Activated T-helper 2 cell treated with anti-CD3 and anti-CD28 coated beads, Interferon-gamma antibody, Interleukin-2, Interleukin-4, amounts not matched to agents 10 μg/mL and 5 μg/mL and 100 μg/mL, durations not matched to agents 14 hours and 24 hours and 36 hours (primary cell): Measurements from ENCODE around the gene GPR171. TPM values are rescaled to one million over a fixed set of nuclear protein-coding genes. Genes with fewer than 3 reads are reported as not detected.

ENCODE experiments used
- DNase-seq: peaks from one replicate; pipeline ENCODE4 v3.0.0; 2021; ENCODE audit warnings: low spot score
- H3K27ac Mint-ChIP-seq: one replicate; pipeline ENCODE4 v1.8.0; 2021; ENCODE audit warnings: mixed read lengths
- H3K27me3 Mint-ChIP-seq: one replicate; pipeline ENCODE4 v1.8.0; 2021; ENCODE audit warnings: low read depth, mixed read lengths
- H3K36me3 Mint-ChIP-seq: one replicate; pipeline ENCODE4 v1.8.0; 2021; ENCODE audit warnings: low read depth, mixed read lengths
- H3K4me1 Mint-ChIP-seq: one replicate; pipeline ENCODE4 v1.8.0; 2021; ENCODE audit warnings: low read depth, mixed read lengths
- H3K4me3 Mint-ChIP-seq: one replicate; pipeline ENCODE4 v1.8.0; 2021; ENCODE audit warnings: low read depth, mild to moderate bottlenecking, moderate library complexity, mixed read lengths
- H3K9me3 Mint-ChIP-seq: one replicate; pipeline ENCODE4 v1.8.0; 2021; ENCODE audit warnings: mixed read lengths
- intact Hi-C: fragments of 100-400 bp; cut with micrococcal nuclease; formaldehyde crosslinking; loops from one replicate; pipeline ENCODE4 v1.15.1; 2023
- total RNA-seq: library from RNA; stranded (reverse); gene quantifications from 2 replicates; pipeline ENCODE4 v1.2.3, GENCODE V29; 2022

The GPR171 gene
- total RNA-seq, 1 donor from 2014 or later = 232 TPM

DNA sequence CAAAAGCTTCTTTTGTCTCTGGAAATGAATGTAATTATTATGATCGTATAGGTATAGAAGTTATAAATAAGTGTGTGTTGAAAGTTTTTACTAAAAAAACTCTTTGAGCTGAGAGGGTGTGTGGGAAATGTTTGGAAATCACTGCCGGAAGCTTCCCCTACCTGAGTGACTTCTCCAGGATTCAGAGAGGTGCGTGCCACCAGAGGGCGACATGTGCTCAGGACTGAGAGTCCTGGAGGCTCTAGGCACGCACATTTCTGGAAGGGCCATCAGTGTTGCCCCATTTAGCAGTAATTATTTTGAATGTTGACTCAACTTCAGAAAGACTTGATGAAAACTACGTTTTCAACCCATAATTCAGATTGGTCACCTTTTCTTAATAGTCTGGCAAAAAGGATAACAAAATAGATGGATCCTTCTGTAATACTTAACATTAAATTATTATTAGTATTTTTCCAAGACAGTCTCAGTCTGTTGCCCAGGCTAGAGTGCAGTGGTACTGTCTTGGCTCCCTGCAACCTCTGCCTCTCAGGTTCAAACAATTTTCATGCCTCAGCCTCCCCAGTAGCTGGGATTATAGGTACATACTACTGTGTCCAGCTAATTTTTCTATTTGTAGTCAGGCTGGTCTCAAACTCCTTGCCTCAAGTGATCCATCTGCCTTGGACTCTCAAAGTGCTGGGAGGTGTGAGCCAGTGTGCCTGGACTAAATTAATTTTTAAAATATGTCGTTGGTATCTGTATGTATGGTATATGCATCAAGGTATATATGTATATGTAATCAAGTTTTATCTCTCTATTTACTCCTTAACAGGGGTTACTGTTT, 34.5 kb downstream of the GPR171 start:
- Mint-ChIP-seq H3K4me1 (peaks cover 43% of the 10 kb centered on the region), H3K36me3 (no peaks in the 10 kb centered on the region), H3K9me3 (no peaks in the 10 kb centered on the region), H3K27me3 (no peaks in the 10 kb centered on the region), H3K27ac (no peak overlapping the region), H3K4me3 (no peak overlapping the region)
- peak; percentile 61 for DNase-seq
- intact Hi-C loops = loop anchor here (1.0 to 5.0 kb wide), 5 partner anchors 59 to 729 kb away; partner anchors contain the start of gene GPR87

DNA sequence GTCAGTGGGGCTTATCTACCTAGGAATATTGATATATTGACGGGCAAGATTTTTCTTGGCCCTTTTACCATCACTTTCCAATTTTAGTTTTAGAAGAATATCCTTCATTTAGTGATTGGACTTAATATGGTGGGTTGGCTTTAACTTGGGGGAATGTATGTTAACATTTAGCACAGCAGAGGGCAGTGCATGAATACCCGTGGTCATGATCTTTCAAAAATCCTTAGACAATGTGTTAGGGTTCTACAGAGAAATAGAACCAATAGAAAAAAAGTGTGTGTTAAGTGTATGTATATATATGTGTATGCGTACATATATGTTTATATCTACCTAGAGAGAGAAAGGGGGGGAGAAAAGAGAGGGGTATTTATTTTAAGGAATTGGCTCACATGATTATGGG, 36.9 kb downstream of the GPR171 start:
- no peak for DNase-seq
- Mint-ChIP-seq H3K4me1 (peaks cover 26% of the 10 kb centered on the region), H3K9me3 (no peaks in the 10 kb centered on the region), H3K27me3 (no peaks in the 10 kb centered on the region), H3K4me3 (no peak overlapping the region), H3K27ac (no peak overlapping the region), H3K36me3 (no peaks in the 10 kb centered on the region)
- intact Hi-C loops = loop anchor here (5.0 kb wide), 2 partner anchors 671 to 731 kb away; no protein-coding TSS in a partner anchor

DNA sequence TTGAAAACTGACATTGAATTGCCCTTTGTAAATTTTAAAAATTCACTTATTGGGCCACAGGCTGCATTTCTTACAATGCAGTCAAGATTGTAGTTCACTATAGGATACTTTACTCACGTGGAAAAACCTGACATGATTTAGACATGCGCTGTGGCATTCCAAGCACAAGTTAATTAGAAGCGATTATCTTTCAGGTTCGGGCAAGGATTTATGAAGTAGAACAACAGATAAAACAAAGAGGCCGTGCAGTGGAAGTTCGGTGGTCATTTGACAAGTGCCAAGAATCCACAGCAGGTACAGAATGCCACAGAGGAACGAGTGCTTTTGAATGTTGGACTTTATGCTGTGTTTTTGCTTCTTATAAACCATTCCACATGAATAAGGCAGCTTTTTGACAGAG, 37.8 kb downstream of the GPR171 start:
- Mint-ChIP-seq H3K4me3 (no peak overlapping the region), H3K9me3 (no peaks in the 10 kb centered on the region), H3K36me3 (no peaks in the 10 kb centered on the region), H3K27ac (no peak overlapping the region), H3K27me3 (no peaks in the 10 kb centered on the region), H3K4me1 (peaks cover 16% of the 10 kb centered on the region)
- no peak for DNase-seq
- intact Hi-C loops = loop anchor here (5.0 kb wide), 2 partner anchors 672 to 732 kb away; no protein-coding TSS in a partner anchor

DNA sequence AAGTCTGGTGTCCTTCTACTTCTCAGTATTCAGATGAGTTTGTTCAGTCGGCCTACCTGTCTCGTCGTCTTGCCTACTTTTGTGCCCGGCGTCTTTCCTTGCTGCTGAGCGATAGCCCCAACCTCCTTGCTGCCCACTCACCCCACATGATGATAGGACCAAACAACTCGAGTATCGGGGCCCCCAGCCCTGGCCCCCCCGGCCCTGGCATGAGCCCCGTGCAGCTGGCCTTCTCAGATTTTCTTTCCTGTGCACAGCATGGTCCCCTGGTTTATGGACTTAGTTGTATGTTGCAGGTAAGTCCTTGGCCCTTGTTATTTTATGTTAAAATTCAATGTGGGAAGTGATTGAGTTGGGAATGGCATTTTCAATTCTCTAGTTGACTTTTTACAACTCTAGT, 43.2 kb downstream of the GPR171 start:
- no peak for DNase-seq
- no peak overlapping the region for H3K4me3 Mint-ChIP-seq
- no peaks in the 10 kb centered on the region for H3K36me3 Mint-ChIP-seq
- H3K27me3 Mint-ChIP-seq = peaks cover 4% of the 10 kb centered on the region
- no peak overlapping the region for H3K27ac Mint-ChIP-seq
- peaks cover 4% of the 10 kb centered on the region for H3K4me1 Mint-ChIP-seq
- intact Hi-C loops = no loop called here
- H3K9me3 Mint-ChIP-seq = no peaks in the 10 kb centered on the region

DNA sequence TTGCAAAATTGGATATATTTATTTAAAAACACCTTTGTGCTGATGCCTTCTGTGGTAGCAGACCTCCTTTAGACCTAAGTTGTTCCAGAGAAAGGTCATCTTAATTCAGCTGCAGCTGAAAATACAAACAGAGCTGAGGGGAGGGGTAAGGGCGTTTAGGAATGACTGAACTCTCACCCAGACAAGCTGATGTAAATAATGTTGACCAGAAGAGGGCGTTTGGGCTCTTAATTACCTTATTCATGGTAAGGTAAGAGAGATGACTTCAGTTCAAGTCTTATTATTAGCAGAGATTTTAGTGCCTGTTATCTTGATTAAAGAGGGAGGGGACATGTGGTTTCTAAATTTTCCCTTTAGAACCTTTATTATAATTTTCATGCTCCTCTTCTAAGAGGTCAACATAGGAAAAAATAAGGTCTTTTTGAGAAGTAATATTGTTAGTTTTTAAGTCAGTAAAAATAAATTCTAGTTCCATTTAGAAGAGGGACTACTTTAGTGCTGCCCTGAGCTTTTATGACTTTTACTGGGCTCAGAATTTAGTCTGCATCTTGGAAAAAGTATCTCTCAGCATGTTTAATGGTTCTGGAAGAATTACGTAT, 46.3 kb downstream of the GPR171 start:
- Mint-ChIP-seq H3K4me3 (no peak overlapping the region), H3K9me3 (no peaks in the 10 kb centered on the region), H3K36me3 (no peaks in the 10 kb centered on the region), H3K4me1 (peaks cover 4% of the 10 kb centered on the region), H3K27me3 (peaks cover 4% of the 10 kb centered on the region), H3K27ac (no peak overlapping the region)
- intact Hi-C loops = no loop called here
- DNase-seq = no peak

DNA sequence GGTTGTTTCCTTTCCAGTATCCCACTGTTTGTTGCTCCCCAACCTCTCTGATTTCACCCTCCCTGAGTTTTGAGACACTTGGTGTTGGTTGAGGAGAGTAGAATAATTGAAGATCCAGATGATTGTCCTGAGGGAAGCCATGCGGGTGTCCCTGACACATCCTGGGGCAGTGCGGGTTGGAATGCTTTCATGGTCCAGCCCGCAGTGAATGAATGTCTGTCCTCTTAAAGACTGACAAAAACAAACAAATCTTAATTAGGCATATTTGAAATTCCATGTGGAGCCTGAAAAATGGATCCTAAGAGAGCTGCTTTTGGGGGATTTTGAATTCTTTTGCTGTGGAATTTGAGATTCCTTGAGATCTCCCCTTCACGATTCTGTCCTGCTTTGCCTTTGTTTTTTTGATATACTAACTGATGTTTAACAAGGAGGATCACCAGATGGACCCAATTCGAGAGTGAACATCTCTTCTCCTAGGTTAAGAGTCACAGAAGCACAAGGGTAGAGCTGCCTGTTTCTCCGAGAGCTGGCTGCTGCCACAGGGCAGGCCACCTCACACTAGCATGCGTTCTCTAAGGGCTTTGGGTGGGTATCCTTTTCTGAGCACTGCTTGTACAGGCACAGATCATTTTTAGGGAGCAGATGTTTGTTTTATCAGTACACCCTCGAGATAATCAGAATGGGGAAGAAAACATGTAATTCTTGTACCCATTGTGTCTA, 47.4 kb downstream of the GPR171 start:
- intact Hi-C loops = no loop called here

DNA sequence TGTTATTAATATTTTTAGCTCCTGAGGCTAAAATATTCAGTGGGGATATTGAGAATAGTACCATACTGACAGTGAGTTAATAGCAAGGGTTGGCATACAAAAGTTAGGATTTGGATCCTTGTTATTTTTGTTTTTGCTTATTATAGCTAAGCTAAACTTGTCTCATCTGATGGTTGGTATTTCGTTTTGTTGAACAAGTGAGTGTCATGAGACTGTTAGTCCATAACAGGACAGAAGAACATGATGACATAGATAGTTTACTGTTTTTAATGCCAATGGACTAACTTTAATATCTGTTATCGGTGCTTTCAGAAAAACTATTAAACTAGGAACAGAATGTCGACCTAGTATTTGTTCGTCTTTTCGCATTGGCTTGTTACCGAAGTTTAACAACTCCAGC, 48.5 kb downstream of the GPR171 start:
- Mint-ChIP-seq H3K36me3 (no peaks in the 10 kb centered on the region), H3K27ac (no peak overlapping the region), H3K27me3 (peaks cover 4% of the 10 kb centered on the region), H3K4me3 (no peak overlapping the region), H3K9me3 (no peaks in the 10 kb centered on the region), H3K4me1 (peaks cover 4% of the 10 kb centered on the region)
- intact Hi-C loops = no loop called here
- DNase-seq = no peak

More for the DNA sequence above, 47.4 kb downstream of the GPR171 start:
- Mint-ChIP-seq H3K4me1 (peaks cover 4% of the 10 kb centered on the region), H3K9me3 (no peaks in the 10 kb centered on the region), H3K27ac (no peak overlapping the region), H3K36me3 (no peaks in the 10 kb centered on the region), H3K4me3 (no peak overlapping the region), H3K27me3 (peaks cover 4% of the 10 kb centered on the region)
- DNase-seq = no peak

DNA sequence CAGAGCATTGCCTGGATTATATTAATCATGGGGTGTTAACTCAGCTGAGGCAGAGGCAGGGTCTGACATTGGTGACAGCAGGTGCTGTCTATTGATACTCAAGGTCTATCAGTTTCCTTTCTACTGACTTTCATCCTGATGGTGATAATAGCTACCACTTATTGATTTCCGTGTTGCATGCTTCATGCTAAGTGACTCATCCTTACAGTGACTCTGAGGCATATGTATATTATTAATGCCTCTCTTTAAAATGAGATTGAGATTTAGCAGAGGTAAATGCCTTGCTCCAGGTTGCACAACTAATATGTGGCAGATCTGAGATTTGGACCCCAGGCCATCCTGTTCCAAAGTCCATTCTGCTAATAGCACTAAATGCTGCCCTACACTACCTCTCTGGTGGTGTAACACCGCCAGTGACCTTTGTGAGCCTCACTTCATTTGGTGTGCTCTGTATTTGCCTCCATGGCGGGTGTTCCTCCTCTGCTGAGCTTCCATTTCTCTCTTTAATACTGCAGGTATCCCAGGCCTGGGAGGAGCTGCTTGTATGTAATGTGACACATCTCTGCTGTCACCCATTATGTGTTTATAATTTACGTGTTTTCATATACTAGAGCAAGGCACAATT, 50.4 kb downstream of the GPR171 start:
- Mint-ChIP-seq H3K9me3 (no peaks in the 10 kb centered on the region), H3K36me3 (no peaks in the 10 kb centered on the region), H3K27me3 (peaks cover 2% of the 10 kb centered on the region), H3K4me1 (peaks cover 4% of the 10 kb centered on the region), H3K4me3 (no peak overlapping the region), H3K27ac (no peak overlapping the region)
- intact Hi-C loops = no loop called here
- DNase-seq = no peak

Other genes starting within 250 kb of the GPR171 start
- not detected in 2 replicates for gene CLRN1, start 230.5 kb downstream of the GPR171 start, total RNA-seq
- 7.1 and 8.7 TPM in 2 replicates for gene MED12L, start 117.6 kb downstream of the GPR171 start, total RNA-seq
- gene P2RY14, start 75.3 kb upstream of the GPR171 start, total RNA-seq = 0.18 and 0.34 TPM in 2 replicates
- gene GPR87, start 113.6 kb upstream of the GPR171 start, total RNA-seq = 1.1 and 1.2 TPM in 2 replicates
- gene P2RY13, start 126.3 kb upstream of the GPR171 start, total RNA-seq = not detected in 2 replicates
- gene P2RY12, start 181.5 kb upstream of the GPR171 start, total RNA-seq = not detected in 2 replicates